ENCODE measurements around the gene DPP6. TPM values are rescaled to one million over a fixed set of nuclear protein-coding genes. Genes with fewer than 3 reads are reported as not detected.
"Not testable (repeated sequence)": the region's sequence is repeated elsewhere in the genome, so short reads cannot be mapped to it uniquely, and the experiment has no call there.

Gene DPP6
- polyA plus RNA-seq, 4 donors: 42.7 to 61.2 (median 48.9) TPM

- no peak for DNase-seq (ENCODE audit: low read depth in 4 of 4, low spot score in 3 of 4)
Measured at GRCh38 chr7:154644366-154644765, 592.2 kb downstream of the DPP6 start.

- DNase-seq (ENCODE audit: low read depth in 4 of 4, low spot score in 3 of 4): no peak
Measured at GRCh38 chr7:154646126-154647013, 594.2 kb downstream of the DPP6 start.

DNA sequence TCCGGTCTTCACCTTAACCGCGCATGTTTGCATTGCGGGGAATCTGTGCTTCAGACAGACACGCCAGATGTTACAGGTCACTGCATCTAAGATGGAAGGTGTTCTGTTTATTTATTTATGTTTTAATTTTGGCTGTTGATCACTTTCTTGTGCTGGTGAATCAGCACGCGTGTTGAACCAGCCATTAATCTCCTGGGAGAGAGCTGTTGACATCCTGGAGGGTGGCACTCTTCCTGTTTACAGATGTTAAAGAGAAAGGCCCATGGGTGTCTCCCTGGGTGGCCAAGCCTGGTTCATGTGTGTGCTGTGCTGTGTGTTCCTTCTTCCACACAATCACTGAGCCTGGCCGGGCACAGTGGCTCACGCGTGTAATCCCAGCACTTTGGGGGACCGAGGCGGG is 595.4 kb downstream of the DPP6 start:
- DNase-seq (ENCODE audit: low read depth in 4 of 4, low spot score in 3 of 4): no peak

GRCh38 chr7:154649015-154649414 is 596.8 kb downstream of the DPP6 start:
- DNase-seq (ENCODE audit: low read depth in 4 of 4, low spot score in 3 of 4): no peak

DNA sequence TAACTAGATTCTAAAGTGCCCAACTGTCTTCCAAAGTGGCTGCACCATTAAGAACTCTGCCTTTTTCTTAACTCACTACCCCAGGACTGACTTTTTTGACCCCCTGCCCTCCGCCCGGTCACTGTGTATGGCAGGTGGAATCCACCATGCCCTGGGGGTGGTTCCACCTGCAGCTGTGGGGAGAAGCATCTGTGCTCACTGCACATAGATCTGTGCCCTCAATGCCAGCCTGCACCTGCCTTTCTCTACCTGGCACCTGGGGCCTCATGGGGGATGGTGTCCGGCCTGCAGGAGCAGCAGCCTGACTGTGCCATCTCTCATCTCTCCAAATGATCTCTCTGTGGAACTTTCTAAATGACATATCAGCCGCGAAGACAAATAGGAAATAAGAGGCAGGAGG is 597.2 kb downstream of the DPP6 start:
- no peak for DNase-seq (ENCODE audit: low read depth in 4 of 4, low spot score in 3 of 4)

DNA sequence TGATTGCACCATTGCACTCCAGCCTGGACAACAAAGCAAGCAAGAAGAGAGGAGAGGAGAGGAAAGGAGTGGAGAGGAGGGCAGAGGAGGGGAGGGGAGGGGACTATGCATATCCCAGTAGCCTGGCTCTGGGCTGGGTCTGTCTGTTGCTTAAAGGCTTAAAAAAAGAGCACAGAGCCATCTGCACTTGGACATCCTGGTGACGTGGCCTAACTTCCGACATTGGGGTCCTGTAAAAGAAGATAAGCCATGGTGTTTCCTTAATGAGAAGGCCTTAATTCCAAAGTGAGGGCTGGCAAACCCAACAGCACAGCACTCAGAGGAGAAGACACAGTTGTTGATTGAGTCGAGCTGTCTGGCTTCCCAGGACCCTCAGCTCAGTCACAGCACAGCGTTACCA is 598.1 kb downstream of the DPP6 start:
- no peak for DNase-seq (ENCODE audit: low read depth in 4 of 4, low spot score in 3 of 4)

- no peak for DNase-seq (ENCODE audit: low read depth in 4 of 4, low spot score in 3 of 4)
Measured at GRCh38 chr7:154651501-154651900, 599.3 kb downstream of the DPP6 start.

GRCh38 chr7:154652564-154652963 is 600.4 kb downstream of the DPP6 start:
- DNase-seq (ENCODE audit: low read depth in 4 of 4, low spot score in 3 of 4): no peak

- DNase-seq (ENCODE audit: low read depth in 4 of 4, low spot score in 3 of 4): no peak
Measured at GRCh38 chr7:154653281-154653680, 601.1 kb downstream of the DPP6 start.

- no peak for DNase-seq (ENCODE audit: low read depth in 4 of 4, low spot score in 3 of 4)
Measured at GRCh38 chr7:154656618-154657017, 604.4 kb downstream of the DPP6 start.

GRCh38 chr7:154666768-154667167 is 614.6 kb downstream of the DPP6 start:
- DNase-seq (ENCODE audit: low read depth in 4 of 4, low spot score in 3 of 4): no peak

DNA sequence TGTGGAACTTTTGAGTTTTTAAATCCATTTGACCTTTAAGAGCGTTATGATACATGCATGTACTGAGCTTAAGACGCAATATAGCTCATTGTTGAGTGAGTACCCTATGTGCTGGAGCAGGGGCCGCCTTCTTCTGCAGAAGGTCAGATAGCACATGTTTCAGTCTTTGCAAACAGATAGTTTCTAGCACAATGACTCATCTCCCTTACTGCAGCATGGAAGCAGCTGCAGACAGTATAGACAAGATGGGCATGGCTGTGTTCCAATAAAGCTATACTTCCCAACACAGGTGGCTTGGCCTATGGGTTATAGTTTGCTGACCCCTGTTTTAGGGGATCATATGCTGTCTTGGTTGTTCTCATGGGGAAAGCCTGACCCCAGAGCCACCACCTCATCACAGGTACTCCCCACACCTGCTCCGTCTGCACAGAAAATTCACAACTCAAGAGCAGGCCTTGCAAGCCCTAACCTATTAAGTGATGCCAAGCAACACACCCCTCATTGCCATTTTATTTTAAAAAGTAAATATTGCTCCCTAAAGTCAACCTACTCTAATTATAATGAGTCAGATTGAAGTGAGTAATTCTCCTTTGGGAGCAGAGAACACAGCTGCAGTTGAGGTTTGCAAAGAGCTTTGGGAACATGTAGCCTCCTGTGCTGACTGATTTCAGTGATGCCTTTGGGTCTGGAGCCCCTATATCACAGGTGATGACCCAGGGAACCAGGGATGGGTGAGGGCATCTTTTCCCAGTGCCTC is 620.6 kb downstream of the DPP6 start:
- no peak for DNase-seq (ENCODE audit: low read depth in 4 of 4, low spot score in 3 of 4)

DNA sequence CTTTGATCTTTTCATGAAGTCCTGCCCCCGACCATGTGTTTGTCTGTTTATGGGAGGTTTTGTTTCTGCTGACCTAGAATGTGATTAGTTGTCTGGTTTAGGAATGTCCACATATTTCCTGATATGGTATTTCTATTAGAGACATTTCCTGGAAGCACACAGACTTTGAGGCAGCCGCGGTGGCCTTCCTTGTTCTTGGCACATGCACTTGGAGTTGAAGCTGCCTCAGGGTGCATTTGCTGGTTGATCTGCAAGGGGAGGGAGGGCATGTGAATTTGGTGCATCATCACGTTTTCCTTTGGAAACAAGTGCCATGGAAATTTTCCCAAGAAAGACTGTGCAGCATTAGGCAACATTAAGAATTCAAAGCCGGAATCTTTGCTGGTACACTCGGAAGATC is 622.0 kb downstream of the DPP6 start:
- DNase-seq (ENCODE audit: low read depth in 4 of 4, low spot score in 3 of 4): no peak

DNA sequence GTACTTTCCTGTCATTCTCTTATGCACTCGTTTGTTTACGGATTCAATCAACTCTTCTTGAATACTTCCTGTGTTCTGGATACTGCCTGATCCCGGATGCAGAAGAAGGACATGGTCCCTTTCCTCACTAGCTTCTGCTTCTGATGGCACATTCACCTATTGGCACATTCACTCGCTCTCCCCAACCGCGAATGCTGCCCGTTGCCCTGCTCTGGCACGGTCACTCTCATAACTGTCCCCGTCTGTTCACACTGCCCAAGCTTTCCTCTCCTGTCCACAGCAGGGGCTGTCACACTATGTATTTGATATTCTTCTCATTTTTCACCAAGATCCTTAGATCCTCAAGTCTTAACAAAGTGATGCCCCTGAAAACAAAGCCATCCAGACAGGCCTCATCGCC is 623.4 kb downstream of the DPP6 start:
- DNase-seq (ENCODE audit: low read depth in 4 of 4, low spot score in 3 of 4): no peak

DNA sequence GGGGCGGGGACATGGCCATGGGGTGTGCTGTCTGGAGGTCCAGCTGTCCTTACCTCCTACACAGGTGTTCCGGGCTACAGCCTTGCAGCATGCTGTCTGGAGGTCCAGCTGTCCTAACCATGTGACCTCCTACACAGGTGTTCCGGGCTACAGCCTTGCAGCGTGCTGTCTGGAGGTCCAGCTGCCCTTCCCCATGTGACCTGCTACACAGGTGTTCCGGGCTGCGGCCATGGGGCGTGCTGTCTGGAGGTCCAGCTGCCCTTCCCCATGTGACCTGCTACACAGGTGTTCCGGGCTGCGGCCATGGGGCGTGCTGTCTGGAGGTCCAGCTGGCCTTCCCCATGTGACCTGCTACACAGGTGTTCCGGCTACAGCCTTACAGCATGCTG is 623.8 kb downstream of the DPP6 start:
- not testable (repeated sequence) for DNase-seq (ENCODE audit: low read depth in 4 of 4, low spot score in 3 of 4)

DNA sequence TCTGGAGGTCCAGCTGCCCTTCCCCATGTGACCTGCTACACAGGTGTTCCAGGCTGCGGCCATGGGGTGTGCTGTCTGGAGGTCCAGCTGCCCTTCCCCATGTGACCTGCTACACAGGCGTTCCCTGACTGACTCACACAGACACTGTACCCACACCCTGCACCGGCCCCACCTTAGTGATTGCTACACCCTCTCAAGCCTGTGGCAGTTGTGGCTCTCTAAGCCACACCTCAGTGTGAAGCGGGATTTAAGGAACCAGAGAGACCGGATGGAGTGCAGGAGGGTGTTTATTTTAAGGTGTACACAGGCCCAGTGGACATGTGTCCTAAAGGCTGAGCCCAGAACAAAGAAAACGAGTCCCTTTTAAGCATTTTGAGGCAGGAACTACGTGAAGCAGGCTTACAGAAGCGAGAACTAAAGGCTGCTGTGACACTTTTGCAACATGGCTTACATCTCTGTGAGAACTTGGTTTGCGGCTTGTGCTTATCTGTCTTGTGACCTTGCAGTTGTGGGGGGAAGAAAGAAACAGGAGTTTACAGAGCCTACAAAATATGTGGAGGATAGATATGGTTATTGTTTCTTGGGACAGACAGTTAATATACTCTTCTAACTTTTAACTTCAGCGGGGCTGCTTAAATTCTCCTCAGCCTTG is 624.4 kb downstream of the DPP6 start:
- no peak for DNase-seq (ENCODE audit: low read depth in 4 of 4, low spot score in 3 of 4)

DNA sequence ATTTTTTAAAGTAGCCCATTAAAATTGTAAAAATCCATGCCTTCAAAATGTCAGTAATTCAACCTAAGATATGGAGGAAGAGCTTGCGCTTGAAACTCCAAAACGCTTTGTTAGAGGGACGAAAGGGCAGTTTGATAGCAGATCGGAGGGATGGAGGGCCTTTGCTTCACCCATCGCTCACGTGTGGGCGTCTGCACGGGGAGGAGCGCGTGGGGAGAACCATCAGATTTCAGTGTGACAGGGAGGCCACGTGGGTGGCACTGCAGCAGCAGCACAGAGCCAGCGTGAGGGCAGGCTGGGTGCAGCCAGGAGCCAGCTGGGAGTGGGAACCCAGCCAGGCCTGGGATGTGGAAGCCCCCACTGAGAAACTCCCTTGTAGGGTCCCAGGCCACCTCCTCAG is 625.3 kb downstream of the DPP6 start:
- no peak for DNase-seq (ENCODE audit: low read depth in 4 of 4, low spot score in 3 of 4)

- DNase-seq (ENCODE audit: low read depth in 4 of 4, low spot score in 3 of 4): not testable (repeated sequence)
Measured at GRCh38 chr7:154678001-154678550, 625.9 kb downstream of the DPP6 start.

- no peak for DNase-seq (ENCODE audit: low read depth in 4 of 4, low spot score in 3 of 4)
Measured at GRCh38 chr7:154679379-154680053, 627.3 kb downstream of the DPP6 start.

DNA sequence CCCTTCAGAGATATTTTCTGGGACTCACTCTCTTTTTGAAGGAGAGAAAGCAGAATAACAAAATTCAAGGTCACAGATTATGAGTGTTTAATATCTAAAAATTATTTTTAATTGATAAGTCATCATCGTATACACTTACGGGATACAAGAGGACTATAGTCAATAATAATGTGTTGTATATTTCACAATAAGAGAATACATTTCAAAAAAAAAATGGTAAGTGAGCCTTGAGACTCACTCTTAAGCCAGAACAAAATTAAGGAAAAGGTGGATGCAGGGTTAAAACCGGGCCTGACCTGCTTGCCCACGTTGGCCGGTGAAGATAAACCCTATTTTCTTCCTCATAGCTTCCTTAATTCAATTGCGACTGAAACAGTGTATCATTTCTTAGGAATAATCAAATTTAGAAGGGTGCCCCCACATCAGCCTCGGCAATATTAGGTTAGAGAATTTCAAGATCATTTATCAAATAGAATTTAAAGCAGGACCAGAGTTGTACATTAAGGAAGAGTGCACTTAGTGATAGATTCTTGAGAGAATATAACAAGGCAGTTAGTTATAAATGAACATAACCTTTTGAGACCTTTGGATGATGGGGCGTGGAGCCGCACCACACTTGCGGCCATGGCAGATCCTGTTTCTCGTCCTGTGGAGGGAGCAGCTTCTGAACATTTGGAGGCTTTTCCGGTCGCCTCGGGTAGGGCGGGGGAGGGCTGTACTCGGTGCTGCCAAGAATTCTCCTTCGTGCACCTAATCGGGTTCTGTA is 628.9 kb downstream of the DPP6 start:
- no peak for DNase-seq (ENCODE audit: low read depth in 4 of 4, low spot score in 3 of 4)

Measured in right renal pelvis (tissue), 4 donors.